Measurements from ENCODE around the gene NAALADL2.
"Not testable (repeated sequence)": the region's sequence is repeated elsewhere in the genome, so short reads cannot be mapped to it uniquely, and the experiment has no call there.

The NAALADL2 gene

DNA sequence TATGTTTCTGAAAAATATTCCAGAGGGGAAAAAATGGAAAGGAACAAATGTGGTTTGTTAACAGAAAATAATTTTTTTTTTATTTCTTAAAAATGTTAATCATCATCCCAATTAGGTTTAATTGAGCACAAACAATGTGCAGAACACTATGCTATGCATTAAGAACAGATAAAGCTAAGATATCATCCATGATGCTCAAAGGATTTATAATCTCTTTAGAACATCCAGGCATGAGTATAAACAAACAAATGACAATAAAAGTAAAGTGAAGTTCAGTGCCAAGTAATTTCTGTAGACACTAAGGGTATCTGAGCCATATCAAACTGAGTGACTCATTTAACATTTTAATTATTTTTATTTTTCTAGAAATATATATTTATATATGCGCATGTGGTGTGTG is 732.2 kb downstream of the NAALADL2 start:
- FAIRE-seq (no peak), DNase-seq (ENCODE audit: extremely low spot score, insufficient read length, low read depth) (no peak)

DNA sequence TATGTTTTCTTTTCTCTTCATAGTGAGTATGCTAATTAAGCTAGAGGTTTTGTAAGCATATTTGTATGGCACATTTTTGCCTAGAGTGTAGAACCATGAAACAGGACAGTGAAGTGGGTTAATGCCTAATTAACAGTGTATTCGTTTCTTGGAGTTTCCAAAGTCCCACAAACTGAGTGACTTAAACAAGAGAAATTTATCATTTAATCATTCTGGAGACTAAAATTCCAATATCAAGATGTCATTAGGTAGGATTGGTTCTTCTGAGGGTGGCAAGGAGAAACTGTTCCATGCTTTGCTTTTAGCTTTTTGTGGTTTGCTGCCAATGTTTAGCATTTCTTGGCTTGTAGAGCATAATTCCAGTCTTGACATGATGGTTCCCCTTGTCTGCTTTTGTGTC is 734.2 kb downstream of the NAALADL2 start:
- no peak for DNase-seq (ENCODE audit: extremely low spot score, insufficient read length, low read depth)
- no peak for FAIRE-seq

GRCh38 chr3:175598740-175599139 is 739.6 kb downstream of the NAALADL2 start:
- FAIRE-seq, result peak; percentile 35
- no peak for DNase-seq (ENCODE audit: extremely low spot score, insufficient read length, low read depth)

DNA sequence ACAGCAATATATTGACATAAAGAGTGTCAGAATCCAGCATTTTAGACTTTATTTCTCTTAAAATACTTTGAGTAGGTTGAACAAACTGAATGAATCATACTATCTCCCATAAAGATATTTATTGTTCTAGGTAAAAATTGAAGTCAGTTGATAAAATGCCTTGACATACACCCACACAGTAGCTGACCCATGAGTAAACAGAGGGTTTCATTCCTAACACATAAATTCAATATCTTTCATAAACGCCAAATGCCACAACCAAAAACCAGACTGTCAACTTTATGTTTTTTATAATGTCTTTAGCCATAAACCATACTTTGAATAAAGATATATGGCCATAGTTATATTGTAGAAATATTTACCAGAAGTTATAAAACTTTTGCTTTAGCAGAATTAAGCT is 742.4 kb downstream of the NAALADL2 start:
- DNase-seq (ENCODE audit: extremely low spot score, insufficient read length, low read depth) (no peak), FAIRE-seq (no peak)

DNA sequence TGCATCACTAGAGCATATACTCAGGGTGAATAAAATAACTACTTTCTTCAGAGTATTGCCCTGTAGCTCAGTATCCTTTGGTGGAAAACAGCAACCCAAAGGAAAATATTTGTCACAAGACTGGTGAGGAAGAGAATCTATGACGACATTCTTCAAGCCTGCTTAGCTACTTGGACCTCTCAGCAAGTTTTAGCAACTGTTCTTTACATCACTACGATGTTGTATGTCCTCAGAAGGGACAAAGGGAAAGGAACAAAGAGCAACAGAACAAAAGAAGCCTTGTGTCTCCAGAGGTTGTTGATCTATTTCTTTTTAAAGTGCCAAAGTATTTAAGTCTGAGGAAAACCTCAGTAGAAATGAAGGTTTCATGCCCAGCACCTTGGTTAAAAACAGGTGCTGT is 746.7 kb downstream of the NAALADL2 start:
- DNase-seq (ENCODE audit: extremely low spot score, insufficient read length, low read depth) (no peak), FAIRE-seq (no peak)

GRCh38 chr3:175606650-175607318 is 747.6 kb downstream of the NAALADL2 start:
- DNase-seq (ENCODE audit: extremely low spot score, insufficient read length, low read depth), result no peak
- FAIRE-seq, result no peak

- DNase-seq (ENCODE audit: extremely low spot score, insufficient read length, low read depth) (no peak), FAIRE-seq (no peak)
Observed at GRCh38 chr3:175608356-175608755, 749.2 kb downstream of the NAALADL2 start.

- FAIRE-seq (no peak), DNase-seq (ENCODE audit: extremely low spot score, insufficient read length, low read depth) (no peak)
Observed at GRCh38 chr3:175608911-175609310, 749.8 kb downstream of the NAALADL2 start.

DNA sequence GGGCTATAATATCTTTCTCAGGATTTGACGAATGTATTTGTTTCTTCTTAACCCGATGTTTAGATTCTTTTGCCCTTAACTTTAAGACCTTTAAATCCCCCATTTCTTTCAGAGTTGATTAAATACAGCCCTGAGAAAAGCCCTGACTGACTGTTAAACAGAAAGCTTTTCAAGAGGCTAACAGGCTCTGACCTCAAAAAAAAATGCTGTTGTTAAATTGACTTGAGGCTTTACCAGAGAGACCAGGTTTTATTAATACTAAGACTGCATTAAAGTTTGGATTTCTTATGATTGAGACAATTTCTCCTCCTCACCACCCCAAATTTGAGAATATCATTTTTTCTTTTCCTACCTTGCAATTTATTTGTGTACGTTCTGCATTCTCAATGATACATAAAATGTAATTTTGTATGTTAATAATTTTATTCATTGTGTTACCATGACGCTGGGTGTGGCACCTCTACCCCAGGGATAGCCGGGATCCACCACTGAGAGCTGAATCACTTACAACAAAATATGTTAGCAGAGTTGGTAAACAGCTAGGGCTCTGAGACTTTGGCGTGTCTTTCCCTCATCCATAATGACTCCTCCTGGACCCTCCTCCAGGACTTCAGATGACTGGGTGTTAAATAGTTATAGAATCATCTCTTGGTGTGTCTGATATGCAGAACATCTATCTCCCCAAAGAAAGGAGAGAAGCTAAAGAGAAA is 753.5 kb downstream of the NAALADL2 start:
- DNase-seq (ENCODE audit: extremely low spot score, insufficient read length, low read depth) (no peak), FAIRE-seq (no peak)

- not testable (repeated sequence) for FAIRE-seq; DNase-seq (ENCODE audit: extremely low spot score, insufficient read length, low read depth)
Observed at GRCh38 chr3:175614107-175614506, 755.0 kb downstream of the NAALADL2 start.

- DNase-seq (ENCODE audit: extremely low spot score, insufficient read length, low read depth) (no peak), FAIRE-seq (no peak)
Observed at GRCh38 chr3:175617247-175617646, 758.1 kb downstream of the NAALADL2 start.

DNA sequence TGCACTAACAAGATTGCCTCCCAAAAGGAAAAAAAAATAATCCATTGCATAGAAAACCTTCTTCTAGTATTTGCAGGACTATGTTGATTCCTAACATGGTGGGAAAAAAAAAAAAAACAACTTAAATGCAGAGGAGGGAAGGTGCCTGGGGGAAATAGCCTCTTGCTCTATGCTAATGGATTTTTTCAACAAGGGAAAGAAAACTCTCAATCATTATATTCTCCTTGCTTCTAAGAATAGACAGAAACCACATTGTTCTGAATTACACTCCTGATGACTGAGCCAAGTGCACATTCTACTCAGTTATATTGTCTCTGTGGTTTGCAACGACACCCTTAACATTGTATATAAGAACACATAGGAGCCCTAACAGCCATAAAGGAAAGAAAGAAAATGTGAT is 760.2 kb downstream of the NAALADL2 start:
- FAIRE-seq, result no peak
- DNase-seq (ENCODE audit: extremely low spot score, insufficient read length, low read depth), result no peak

DNA sequence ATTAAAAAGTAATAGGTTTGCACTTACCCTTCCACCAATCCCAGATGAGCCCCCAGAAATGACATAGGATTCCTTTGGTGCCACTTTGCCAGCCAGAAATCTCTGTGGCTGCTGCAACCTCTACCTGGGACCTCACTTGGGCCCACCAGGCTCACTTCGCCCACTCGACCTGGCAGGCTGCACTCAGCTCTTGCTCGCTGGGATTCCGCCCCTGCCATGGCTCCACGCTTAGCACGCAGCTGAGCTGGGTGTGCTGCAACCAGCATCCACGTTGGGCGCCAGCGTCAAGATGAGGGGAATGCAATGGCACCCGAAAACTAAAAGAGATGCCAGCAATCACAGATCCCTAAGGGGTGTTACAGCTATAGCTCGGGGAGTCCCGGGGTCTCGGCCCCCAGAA is 761.0 kb downstream of the NAALADL2 start:
- DNase-seq (ENCODE audit: extremely low spot score, insufficient read length, low read depth) (no peak), FAIRE-seq (no peak)

DNA sequence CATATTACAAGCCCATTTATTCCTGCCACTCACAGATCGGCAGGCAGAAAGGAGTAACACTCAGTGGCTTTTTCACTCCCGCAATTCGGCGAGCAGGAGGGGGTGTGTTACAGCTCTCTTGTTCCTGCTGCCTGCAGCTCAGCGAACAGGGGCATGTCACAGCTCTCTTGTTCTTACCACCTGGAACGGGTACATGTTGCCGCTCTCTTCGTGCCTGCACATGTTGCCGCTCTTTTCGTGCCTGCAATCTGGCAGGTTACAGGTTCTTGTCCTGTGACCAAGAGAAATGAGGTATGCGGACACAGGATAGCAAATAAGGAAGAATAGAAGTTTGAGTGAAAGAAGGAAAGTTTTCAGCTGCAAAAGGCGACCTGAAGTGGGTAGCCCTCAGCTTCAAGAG is 761.4 kb downstream of the NAALADL2 start:
- DNase-seq (ENCODE audit: extremely low spot score, insufficient read length, low read depth) (no peak), FAIRE-seq (no peak)

GRCh38 chr3:175640958-175641357 is 781.8 kb downstream of the NAALADL2 start:
- DNase-seq (ENCODE audit: extremely low spot score, insufficient read length, low read depth) (no peak), FAIRE-seq (no peak)

DNA sequence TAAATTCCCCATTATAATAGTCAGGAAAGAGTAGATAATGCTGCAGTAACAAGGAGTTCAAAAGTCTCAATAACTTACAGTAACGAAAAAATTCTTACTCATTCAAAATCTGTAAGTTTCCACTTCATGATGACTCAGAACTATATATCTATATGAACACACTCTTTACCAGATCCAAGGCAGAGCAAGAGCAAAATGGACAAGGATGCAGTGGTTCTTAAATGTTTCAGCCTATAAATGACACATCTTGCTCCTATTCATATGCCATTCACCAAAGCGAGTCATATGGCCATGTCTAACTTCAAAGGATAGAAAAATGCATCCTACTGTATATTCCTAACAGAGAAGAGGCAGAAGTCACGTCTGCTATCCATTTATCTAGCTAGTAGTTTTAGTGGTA is 787.7 kb downstream of the NAALADL2 start:
- DNase-seq (ENCODE audit: extremely low spot score, insufficient read length, low read depth), result no peak
- no peak for FAIRE-seq

GRCh38 chr3:175648899-175649298 is 789.8 kb downstream of the NAALADL2 start:
- no peak for FAIRE-seq

DNA sequence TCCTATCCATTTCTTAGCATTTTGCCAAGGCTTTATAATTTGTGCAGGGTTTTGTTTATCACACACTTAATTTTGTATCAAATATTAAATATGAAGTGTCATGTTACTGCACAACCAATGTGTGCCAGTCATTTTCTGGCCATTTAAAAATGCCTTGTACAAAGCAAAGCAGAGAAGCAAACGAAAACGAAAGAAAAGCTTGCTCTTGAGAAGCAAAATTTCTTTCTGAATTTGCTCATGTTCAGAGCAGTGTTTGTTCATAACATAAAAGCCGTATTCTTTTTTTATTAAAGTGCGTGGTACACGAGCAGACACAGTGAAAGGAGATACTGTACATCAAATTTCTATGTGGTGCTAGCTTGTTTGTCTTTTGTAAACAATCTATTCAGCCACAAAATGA is 792.6 kb downstream of the NAALADL2 start:
- FAIRE-seq, result no peak
- no peak for DNase-seq (ENCODE audit: extremely low spot score, insufficient read length, low read depth)

More at GRCh38 chr3:175648899-175649298, 789.8 kb downstream of the NAALADL2 start:
- DNase-seq (ENCODE audit: extremely low spot score, insufficient read length, low read depth), result no peak

- no peak for FAIRE-seq
- no peak for DNase-seq (ENCODE audit: extremely low spot score, insufficient read length, low read depth)
Observed at GRCh38 chr3:175655351-175655750, 796.2 kb downstream of the NAALADL2 start.

GRCh38 chr3:175656461-175656860 is 797.3 kb downstream of the NAALADL2 start:
- DNase-seq (ENCODE audit: extremely low spot score, insufficient read length, low read depth) (no peak), FAIRE-seq (no peak)

DNA sequence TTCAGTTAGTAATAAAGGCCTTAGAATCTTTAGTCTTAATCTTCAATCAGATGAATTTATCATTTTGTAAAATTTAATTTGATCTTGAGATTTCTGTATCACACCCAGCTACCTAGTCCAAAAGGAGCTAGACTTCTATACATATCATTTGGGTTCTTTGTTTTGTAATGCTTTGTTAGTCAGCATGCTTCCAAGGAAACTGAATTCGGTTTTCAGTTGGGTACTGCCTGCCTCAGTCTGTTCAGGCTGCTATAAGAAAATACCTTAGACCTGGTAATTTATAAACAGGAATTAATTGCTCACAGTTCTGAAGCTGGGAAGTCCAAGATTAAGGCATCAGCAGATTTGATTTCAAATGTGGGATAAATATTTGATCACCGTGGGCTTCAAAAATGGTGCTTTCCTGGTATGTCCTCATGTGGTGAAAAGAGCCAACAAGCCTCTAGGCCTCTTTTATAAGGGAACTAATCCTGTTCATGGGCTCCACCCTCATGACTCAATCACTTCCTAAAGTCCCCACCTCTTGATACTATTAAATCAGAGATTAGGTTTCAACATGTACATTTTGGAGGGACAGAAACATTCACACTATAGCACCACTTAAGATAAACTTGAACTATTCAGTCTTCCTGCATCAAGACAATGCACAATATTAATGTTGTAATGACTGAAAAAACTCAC is 800.7 kb downstream of the NAALADL2 start:
- DNase-seq (ENCODE audit: extremely low spot score, insufficient read length, low read depth) (no peak), FAIRE-seq (no peak)
